ENCODE measurements around the gene FBXW12. TPM values are rescaled to one million over a fixed set of nuclear protein-coding genes. Genes with fewer than 3 reads are reported as not detected.

Gene FBXW12
- total RNA-seq, 1 experiment from 2014 or later, result 0.74 TPM

DNA sequence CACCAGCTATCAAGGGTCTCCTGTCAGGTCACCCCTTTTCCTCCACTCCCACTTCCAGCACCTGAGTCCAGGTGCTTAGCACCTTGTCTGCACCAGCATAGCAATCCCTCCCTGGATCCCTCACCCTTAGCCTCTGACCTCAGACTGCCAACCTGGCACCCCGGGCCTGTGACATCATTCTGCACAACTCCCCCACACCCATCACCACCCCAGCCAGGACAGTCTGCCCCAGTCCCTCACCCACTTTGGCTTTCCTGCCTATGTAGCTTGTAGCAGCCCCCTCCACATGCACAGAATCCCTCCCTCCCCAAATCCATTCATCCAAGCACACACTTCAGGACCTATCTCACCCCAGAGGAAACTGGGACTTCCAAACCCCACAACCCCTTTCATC, 58.7 kb downstream of the FBXW12 start:
- H3K9me3 Mint-ChIP-seq, result no peaks in the 10 kb centered on the region
- H3K4me1 Mint-ChIP-seq, result peaks cover 47 to 49% of the 10 kb centered on the region in 2 experiments

More for the DNA sequence above, 58.7 kb downstream of the FBXW12 start:
- H4K20me1 ChIP-seq (ENCODE audit: control insufficient read depth, insufficient read depth, insufficient read length), result no peaks in the 10 kb centered on the region
- H3K79me1 ChIP-seq (ENCODE audit: insufficient read depth, low read depth, low read length, poor library complexity, severe bottlenecking), result no peaks in the 10 kb centered on the region
- no peak overlapping the region for H3K23ac ChIP-seq (ENCODE audit: insufficient read length, low read depth, low read length)
- TF ChIP-seq, protein P1, sequence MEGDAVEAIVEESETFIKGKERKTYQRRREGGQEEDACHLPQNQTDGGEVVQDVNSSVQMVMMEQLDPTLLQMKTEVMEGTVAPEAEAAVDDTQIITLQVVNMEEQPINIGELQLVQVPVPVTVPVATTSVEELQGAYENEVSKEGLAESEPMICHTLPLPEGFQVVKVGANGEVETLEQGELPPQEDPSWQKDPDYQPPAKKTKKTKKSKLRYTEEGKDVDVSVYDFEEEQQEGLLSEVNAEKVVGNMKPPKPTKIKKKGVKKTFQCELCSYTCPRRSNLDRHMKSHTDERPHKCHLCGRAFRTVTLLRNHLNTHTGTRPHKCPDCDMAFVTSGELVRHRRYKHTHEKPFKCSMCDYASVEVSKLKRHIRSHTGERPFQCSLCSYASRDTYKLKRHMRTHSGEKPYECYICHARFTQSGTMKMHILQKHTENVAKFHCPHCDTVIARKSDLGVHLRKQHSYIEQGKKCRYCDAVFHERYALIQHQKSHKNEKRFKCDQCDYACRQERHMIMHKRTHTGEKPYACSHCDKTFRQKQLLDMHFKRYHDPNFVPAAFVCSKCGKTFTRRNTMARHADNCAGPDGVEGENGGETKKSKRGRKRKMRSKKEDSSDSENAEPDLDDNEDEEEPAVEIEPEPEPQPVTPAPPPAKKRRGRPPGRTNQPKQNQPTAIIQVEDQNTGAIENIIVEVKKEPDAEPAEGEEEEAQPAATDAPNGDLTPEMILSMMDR (conservative IDR thresholded peaks at IDR 0.05), result no peak
- H2BK15ac ChIP-seq (ENCODE audit: low read depth, low read length), result no peak overlapping the region
- H4K91ac ChIP-seq (ENCODE audit: insufficient read length, low read depth, low read length), result no peak overlapping the region
- peak overlapping the region; percentile 1 for H3K9ac ChIP-seq (ENCODE audit: extremely low read depth, insufficient read length, low read length)
- no peak overlapping the region for H2AK5ac ChIP-seq (ENCODE audit: insufficient read length, low read length)
- no peak overlapping the region for H3K4ac ChIP-seq (ENCODE audit: low read depth, low read length)
- no peak overlapping the region for H2AFZ ChIP-seq (ENCODE audit: low read length)
- H2BK5ac ChIP-seq (ENCODE audit: insufficient read length, low read length), result no peak overlapping the region
- no peak overlapping the region for H3T11ph ChIP-seq (ENCODE audit: low read length)
- H3K23me2 ChIP-seq (ENCODE audit: insufficient read length, low read depth, low read length, poor library complexity, severe bottlenecking), result peaks cover 13% of the 10 kb centered on the region
- peaks cover 14% of the 10 kb centered on the region; the same call in 1 of the 2 replicates for H3K4me1 ChIP-seq (ENCODE audit: insufficient read depth, low read length)
- H3K27ac ChIP-seq (ENCODE audit: insufficient read length, low read depth, low read length), result no peak overlapping the region
- H4K8ac ChIP-seq (replicated peaks; ENCODE audit: insufficient read length, low read depth, low read length), result no peak overlapping the region
- no peak overlapping the region for H2BK120ac ChIP-seq (ENCODE audit: low read depth, low read length, poor library complexity, severe bottlenecking)
- peak overlapping the region; percentile 15 for H3K4me2 ChIP-seq (ENCODE audit: insufficient read depth, insufficient read length, low read length)
- H2BK20ac ChIP-seq (ENCODE audit: low read depth, low read length, poor library complexity, severe bottlenecking), result no peak overlapping the region
- no peak overlapping the region for H3K14ac ChIP-seq (ENCODE audit: insufficient read depth, low read length)
- Mint-ChIP-seq H3K4me3 (peak overlapping the region; percentile 92 to 93), H3K27ac (peak overlapping the region; percentile 3 to 98 (median 97); a peak in 6 of 7 replicates), H3K36me3 (ENCODE audit: insufficient read depth in 1 of 3, low read depth in 3 of 3) (peaks cover 21 to 46% (median 38%) of the 10 kb centered on the region in 3 experiments; a peak in 6 of 7 replicates), H3K27me3 (ENCODE audit: low read depth) (no peaks in the 10 kb centered on the region)
- no peak for DNase-seq
- H3K18ac ChIP-seq (ENCODE audit: insufficient read length, low read depth, low read length), result no peak overlapping the region
- peaks cover 28% of the 10 kb centered on the region; the same call in 1 of the 2 replicates for H3K79me2 ChIP-seq (ENCODE audit: insufficient read depth, low read length)
- H3K9me3 ChIP-seq (ENCODE audit: control insufficient read depth, low read depth, low read length), result no peaks in the 10 kb centered on the region
- WGBS (ENCODE audit: extremely low coverage, insufficient read length, low lambda C conversion rate), result no CpG with 5 or more reads among the region's 1 CpG
- H2BK12ac ChIP-seq (ENCODE audit: insufficient read length, low read depth, low read length), result no peak overlapping the region
- H3K27me3 ChIP-seq (ENCODE audit: insufficient read depth, low read length), result no peaks in the 10 kb centered on the region
- H3K56ac ChIP-seq (ENCODE audit: insufficient read length, low read depth, low read length), result no peak overlapping the region
- no peak overlapping the region for H4K5ac ChIP-seq (ENCODE audit: insufficient read length, low read depth, low read length)
